NCI-H446 (cell line): ENCODE data around the gene PARVG.

Experiments
- DNase-seq, 2 experiments: peaks; one replicate each; lab custom pipeline; 2025; lab: John Stamatoyannopoulos, UW

The PARVG gene

GRCh38 chr22:44179989-44180705 lies 578 bp upstream of the PARVG start:
- DNase-seq: no peak

- DNase-seq: no peak
These were observed 547 bp downstream of the PARVG start for GRCh38 chr22:44181033-44181911.

- DNase-seq: no peak
These were observed 1.3 kb downstream of the PARVG start for GRCh38 chr22:44181912-44182587.

GRCh38 chr22:44182588-44183286 lies 2.0 kb downstream of the PARVG start:
- no peak for DNase-seq

GRCh38 chr22:44183287-44183588 lies 2.5 kb downstream of the PARVG start:
- DNase-seq: no peak

GRCh38 chr22:44184006-44184405 lies 3.3 kb downstream of the PARVG start:
- no peak for DNase-seq

GRCh38 chr22:44185237-44186120 lies 4.8 kb downstream of the PARVG start:
- DNase-seq: no peak

- no peak for DNase-seq
These were observed 5.4 kb downstream of the PARVG start for GRCh38 chr22:44186121-44186510.

- no peak for DNase-seq
These were observed 6.0 kb downstream of the PARVG start for GRCh38 chr22:44186737-44187136.

- no peak for DNase-seq
These were observed 7.0 kb downstream of the PARVG start for GRCh38 chr22:44187652-44188230.

GRCh38 chr22:44188316-44188715 lies 7.6 kb downstream of the PARVG start:
- DNase-seq: no peak

GRCh38 chr22:44188986-44189630 lies 8.4 kb downstream of the PARVG start:
- no peak for DNase-seq

- no peak for DNase-seq
These were observed 9.8 kb downstream of the PARVG start for GRCh38 chr22:44190381-44190976.

GRCh38 chr22:44191036-44191454 lies 10.3 kb downstream of the PARVG start:
- no peak for DNase-seq

GRCh38 chr22:44192098-44192815 lies 11.5 kb downstream of the PARVG start:
- DNase-seq: no peak

GRCh38 chr22:44192816-44193534 lies 12.2 kb downstream of the PARVG start:
- no peak for DNase-seq

GRCh38 chr22:44193535-44193891 lies 12.8 kb downstream of the PARVG start:
- DNase-seq: no peak

- DNase-seq: no peak
These were observed 13.8 kb downstream of the PARVG start for GRCh38 chr22:44194569-44194968.
